HG03457 (cell line): ENCODE measurements around the gene USP35.
"Not testable (repeated sequence)": the region's sequence is repeated elsewhere in the genome, so short reads cannot be mapped to it uniquely, and the experiment has no call there.

ENCODE experiments used
- ATAC-seq: cut with Tn5 transposase; IDR thresholded peaks from one replicate; pipeline ENCODE4 v1.9.1; 2021; ENCODE audit warnings: moderate number of reproducible peaks; ENCODE audit not compliant: unreplicated experiment

The USP35 gene

DNA sequence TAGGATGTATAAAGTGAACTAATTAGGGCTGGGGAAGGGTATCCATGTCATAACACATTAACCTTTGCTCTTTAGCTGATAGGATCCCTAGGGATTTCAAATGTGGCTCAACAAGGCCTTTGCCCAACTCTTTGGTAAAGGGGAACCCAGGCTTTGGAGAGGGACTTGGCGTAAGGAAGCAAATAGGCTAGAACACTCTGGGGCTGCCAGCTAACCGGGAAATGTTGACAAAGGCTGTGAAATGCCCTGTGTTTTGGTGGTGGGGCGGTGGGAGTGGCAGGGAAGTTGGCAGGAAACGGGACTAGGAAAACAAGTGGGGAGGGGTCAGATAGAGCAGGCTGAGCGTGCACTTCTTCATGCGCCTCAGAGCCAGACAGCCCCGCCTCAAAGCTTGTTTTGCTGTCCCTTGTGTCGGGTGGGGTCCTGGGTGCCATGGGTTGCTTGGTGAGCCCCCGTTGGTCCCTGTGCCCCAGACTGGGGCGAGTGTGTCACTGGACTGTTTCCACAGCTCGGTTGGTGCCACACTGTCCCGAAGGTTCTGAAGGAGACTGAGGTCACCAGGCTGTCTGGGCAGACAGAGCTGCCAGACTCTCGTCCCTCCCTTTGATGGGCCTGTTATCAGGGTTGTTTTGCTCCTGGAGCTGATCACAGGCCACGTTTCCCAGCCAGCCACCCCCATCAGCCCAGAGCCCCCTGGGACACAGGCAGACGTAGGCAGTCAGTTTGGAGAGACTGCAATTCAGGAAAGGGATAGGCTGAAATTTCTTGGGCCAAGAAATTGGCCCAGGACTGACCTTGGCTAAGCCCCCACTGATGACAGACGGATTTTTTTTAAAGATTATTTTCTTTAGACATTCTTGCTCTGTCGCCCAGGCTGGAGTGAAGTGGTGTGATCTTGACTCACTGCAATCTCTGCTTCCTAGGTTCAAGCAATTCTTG lies 19.9 kb upstream of the USP35 start:
- no peak for ATAC-seq

DNA sequence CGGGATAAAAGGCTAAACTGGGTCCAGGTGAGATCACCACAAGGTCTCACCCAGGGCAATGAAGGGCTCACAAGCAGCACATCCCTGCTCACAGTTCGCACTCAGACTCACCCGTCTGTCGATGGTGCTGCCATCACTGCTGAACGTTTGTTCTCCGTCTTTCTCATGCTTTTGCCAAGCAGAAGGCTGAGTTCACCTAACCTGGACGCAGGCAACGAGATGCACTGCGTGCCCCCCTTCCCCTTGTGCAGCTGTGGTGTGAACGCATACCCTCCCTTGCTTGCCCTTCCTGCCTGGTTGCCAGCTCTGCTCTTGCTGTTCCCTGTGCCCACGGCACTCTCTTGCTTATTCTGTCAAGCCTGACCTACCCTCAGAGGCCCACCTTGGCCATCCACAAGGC lies 18.3 kb upstream of the USP35 start:
- ATAC-seq, result no peak

DNA sequence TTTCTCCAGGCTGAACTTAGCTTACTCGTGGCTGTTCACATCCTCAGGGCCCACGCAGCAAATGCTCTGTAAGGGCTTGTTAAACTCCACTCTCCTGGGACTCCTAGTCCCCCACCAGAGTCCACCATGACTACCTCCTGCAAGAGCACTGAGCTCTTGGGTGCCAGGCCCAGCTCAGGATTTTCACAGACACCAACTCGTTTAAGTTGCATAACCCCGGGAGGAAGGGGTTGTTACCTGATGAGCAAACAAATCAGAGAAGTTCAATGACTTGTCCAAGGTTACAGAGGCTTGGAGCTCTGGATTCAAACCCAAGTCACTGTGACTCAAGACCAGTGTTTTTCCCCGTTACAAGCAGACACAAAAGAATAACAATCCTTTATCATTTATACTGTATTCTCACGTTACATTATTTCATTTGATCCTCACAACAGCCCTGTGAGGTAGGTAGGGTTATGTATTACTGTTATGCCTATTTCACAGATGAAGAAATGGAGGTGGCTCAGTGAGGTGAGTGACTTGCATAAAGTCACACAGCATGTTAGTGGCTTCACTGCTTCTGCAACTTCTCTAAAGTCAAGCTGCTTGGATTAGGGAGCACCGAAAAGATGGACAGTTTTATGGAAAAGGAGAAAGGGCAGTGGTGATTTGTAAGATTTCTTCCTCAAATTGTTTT lies 17.7 kb upstream of the USP35 start:
- ATAC-seq, result no peak

DNA sequence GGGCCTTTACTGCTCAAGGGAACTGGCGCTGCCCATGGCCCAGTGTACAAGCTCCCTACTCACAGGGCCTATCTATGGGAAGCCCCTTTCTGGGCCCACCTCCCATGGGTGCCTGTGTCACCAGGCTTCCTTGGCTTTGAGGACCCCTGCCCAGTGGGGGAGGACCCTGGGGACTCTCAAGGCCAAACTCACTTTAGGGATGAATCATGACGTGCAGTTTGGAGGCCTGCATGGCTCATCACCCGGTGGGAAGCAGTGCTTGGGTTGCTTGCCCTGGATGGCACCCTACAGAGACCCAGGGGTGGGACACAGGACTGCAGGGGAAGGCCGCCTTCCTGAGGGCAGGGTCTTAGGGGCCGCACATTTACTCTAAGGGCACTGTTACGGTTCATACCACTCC lies 16.8 kb upstream of the USP35 start:
- no peak for ATAC-seq

DNA sequence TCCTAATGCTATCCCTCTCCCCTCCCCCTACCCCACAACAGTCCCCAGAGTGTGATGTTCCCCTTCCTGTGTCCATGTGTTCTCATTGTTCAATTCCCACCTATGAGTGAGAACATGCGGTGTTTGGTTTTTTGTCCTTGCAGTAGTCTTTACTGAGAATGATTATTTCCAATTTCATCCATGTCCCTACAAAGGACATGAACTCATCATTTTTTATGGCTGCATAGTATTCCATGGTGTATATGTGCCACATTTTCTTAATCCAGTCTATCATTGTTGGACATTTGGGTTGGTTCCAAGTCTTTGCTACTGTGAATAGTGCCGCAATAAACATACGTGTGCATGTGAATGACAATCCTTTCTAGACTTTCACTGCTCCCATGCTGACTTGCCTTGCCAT lies 12.9 kb upstream of the USP35 start:
- not testable (repeated sequence) for ATAC-seq

DNA sequence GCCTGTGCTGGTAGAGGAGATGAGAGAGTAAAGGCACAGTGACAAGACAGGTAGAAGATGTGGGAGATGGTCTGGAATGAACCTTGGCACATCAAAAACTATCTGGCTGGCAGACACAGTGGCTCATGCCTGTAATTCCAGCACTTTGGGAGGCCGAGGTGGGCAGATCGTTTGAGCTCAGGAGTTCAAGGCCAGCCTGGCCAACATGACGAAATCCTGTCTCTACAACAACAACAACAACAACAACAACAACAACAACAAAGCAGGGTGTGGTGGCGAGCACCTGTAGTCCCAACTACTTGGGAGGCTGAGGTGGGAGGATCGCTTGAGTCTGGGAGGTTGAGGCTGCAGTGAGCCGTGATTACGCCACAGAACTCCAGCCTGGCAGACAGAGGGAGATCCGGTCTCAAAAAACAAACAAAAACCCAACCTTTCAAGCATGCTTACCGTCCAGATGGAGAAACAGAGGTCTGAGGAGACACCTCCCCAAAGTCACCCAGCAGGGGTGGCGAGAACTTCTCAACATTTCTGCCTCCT lies 12.0 kb upstream of the USP35 start:
- ATAC-seq, result no peak

DNA sequence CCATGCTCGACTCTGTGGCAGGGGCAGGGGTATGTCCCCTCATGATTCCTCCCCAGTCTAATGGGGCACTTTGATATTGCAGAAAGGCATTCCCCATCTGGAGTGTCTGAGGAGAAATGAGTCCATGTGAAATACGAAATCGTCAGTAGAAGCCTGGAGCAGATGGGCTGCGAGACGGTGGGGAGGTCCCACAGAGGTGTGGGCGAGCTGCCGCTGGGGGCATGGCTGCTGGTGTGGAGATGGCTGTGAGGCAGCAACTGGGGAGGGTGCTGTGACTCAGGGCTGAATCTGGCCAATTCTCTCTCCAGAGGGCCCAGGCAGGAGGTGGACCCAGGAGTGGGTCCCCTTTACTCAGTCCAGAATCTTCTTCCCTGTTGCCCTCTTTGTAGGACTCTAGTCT lies 11.5 kb upstream of the USP35 start:
- no peak for ATAC-seq

DNA sequence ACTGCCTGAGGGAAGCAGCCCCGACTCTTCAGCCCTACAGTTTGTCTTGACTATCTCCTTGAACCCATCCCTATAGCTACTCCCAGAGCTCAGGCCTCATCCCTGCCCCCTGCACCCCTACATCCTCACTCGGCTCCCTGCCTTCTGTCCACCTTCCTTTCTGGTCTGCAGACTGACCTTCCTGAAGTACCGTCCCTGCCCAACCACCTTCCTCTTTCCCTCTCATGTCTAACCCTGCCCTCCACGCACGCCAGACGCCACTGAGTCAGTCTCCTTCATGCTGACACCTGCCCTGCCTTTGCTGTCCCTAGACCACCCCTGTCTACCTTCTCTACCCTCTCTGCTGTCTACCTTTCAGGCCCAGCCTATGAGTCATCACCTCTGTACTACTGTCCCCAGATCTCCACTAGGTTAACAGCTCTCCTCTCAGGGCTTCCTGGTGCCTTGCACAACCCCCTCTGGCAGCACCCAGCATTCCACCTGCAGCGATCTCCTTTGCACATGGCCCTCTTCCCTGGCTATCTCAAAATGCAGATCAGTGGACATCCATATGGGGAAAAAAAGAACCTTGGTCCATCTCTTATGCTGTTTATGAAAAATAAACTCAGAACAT lies 9.2 kb upstream of the USP35 start:
- ATAC-seq, result no peak

DNA sequence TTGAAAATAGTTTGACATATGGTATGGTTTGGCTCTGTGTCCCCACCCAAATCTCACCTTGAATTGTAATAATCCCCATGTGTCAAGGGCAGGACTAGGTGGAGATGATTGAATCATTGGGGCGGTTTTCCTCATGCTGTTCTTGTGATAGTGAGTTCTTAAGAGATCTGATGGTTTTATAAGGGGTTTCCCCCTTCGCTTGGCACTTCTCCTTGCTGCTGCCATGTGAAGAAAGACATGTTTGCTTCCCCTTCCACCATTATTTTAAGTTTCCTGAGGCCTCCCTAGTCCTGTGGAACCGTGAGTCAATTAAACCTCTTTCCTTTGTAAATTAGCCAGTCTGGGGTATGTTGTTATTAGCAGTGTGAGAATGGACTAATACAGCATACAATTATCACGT lies 8.0 kb upstream of the USP35 start:
- ATAC-seq, result no peak

DNA sequence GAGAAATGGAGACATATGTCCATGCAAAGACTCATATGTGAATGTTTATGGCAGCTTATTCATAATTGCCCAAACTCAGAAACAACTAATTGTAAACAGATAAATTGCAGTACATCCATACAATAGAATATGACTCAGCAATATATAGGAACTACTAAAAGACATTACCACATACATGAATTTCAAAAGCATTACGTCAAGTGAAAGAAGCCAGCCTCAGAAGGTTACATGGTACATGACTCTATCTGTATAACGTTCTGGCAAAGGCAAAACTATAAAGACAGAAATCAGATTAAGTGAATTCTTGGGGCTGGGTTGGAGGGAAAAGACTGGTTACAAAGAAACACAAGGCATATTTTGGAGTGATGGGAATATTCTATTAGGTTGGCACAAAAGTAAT lies 7.5 kb upstream of the USP35 start:
- no peak for ATAC-seq

DNA sequence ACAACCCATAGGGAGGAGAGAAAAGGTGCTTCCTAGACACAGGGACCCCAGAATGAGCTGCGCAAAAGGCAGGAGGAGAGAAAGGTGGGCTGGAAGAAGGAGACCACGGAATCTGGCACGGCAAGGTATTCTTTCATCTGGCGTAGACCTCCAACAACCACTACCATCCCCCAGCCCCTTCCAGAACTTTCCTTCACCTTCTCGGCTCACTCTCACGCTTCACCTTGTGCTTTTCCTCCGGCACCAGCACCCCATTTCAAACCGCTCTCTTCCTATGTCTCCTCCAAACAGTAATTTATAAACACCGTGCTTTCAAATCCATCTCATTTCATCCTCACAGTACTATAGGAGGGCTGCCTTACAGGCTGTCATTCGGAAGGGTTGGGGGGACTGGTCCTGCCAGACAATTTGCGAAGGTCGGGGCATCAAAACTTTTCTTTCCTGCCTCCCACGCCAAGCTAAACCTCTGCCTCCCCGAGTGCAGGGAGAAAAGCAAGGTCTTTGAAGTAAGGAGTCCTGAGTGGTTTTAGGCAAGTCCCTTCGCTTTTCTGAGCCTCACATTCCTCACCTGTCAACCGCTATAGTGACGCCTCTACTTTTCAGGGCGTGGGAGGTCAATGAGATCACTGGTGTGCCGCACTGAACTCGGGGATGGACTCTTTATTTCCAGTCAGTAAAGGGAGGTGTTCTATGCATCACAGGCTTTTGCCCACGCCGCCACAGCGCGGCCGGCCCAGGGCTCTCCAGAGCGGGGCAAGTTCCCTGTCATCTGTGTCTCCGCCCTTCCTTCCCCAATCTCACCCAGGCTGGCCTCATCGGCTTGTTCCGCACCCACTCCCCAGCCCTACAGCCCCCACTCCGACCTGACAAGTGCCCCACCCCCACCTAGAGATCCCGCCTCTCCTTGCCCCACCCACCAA lies 1.1 kb upstream of the USP35 start:
- ATAC-seq, result peak; percentile 15

DNA sequence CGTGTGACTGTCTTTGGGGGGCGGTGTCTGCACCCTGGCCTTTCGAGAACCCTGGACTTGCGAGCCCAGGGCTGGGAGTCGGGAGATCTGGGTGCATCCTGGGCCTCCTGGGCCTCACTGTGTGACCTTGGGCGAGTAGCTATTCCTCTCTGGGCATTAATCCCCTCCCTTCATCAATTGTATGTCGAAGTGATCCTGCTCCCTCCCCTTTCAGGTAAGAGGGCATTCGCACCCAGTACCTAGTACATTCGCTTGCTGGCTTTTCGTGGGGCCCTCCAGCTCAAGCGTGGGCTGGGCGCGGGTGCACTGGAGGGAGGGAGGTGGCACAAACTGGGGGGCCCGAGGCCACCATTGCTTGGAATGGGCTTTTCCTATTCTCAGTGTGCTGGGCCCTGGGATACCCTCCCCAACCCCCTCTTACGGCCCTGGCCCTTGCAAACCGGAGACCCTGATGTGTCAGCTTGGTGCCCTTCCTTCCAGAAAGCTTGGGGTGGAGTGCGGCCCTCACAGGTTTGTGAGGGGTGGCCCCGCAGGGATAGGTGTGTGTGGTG lies 530 bp downstream of the USP35 start:
- no peak for ATAC-seq

DNA sequence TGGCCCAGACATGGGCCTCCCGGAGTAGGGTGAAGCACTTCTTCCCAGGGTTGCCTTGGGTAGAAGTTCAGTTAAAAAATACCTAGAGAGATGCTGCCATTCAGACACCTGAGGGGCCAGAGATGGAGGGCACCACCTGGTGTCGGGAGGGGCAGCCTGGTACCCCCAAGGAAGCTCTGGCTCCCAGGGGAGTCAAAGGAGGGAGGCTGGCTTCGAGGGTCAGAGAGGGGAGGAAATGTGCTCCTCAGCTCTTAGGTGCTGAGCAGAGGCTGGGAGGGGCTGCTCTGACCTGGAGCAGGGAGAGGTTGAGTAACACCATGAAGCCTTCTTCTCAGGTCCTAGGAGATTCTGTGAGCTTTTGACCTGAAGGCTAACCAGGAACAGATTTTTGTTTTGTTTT lies 1.1 kb downstream of the USP35 start:
- no peak for ATAC-seq

DNA sequence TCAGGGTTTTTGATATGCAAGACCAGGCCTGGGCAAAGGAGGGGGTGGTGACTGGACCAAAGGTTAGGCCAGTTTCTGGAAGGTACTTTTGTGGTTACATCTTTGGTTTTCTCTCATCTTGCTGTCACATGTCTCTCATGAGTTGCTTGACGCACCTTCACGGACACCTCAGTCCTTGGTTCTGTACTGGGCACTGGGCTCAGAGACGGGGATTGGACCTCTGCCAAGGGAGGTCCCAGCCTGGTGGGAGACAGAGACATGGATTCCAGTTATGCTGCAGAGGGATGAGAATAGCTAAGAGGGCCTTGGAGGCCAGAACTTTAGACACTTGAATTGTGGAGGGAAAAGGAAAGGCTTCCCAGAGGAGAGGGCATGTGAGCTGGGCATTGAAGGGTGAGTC lies 1.7 kb downstream of the USP35 start:
- ATAC-seq, result no peak

DNA sequence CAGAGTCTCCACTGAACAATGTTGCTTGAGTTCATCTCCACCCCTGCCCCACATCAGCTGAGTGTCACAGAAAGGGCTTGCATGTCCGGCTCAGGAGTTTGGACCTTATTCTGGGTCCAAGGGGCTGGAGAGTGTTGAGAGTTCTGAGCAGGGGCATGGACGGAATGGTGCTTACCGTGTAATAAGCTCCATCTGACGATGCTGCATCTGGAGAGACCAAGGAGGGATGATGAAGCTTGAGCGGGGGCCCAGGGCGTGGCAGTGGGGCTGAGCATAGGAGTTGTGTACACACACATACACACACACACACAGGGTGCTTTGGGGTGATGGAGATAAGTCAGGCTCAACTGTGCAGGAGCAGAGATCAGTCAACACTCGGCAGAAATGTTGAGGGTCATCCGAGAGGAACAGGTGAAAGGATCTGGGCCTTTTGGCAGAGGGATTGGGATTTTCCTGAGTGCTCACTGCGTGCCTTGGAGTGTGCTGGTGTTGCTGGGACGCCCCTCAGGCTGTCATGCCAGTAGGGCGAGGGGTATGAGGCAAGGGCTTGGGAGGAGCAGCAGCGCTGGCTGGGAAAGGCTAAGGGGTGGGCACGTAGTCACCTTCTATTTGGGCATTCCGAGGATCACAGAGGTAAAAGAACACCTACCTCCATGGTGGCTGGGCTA lies 2.3 kb downstream of the USP35 start:
- ATAC-seq, result no peak

DNA sequence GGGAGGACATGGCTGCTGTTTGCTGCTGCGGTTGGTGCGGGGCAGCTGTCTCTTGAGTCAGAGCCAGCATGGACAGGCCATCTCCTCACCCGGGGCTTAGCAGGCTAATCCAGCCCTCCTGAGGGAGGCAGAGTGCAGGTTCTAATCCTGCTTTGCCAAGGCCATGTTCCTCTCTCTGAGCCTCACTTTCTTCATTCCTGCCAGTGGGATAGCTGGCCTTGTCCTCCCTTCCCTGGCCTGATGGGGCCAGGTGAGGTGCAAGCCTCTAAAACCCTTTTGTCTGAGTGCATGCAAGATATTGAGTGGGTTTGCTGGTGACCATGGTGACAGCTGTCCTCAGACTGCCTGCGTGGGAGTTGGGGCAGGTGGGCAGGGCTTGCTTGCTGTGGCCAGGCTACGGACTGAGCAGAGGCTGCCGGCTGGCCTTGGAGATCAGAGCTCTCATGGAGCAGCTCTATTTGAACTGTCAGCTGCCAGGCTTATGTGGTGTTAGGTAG lies 3.6 kb downstream of the USP35 start:
- ATAC-seq, result no peak

DNA sequence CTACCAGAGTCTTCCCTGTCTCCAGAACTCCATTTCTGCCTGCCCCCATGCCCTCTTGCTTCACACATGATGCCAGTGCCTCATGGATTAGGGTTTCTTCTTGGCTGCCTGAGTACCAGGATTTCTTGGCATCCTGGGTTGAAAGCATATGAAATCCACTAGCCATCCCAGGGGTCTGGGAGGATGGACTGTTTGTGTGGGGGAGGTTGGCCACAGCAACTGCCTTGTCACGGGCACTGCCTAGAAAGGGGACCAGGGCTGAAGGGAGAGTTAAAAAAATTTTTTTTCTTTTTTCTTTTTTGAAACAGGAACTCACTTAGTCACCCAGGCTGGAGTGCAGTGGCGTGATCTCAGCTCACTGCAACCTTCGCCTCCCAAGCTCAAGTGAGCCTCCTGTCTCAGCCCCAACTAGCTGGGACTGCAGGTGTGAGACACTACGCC lies 4.2 kb downstream of the USP35 start:
- ATAC-seq, result no peak

DNA sequence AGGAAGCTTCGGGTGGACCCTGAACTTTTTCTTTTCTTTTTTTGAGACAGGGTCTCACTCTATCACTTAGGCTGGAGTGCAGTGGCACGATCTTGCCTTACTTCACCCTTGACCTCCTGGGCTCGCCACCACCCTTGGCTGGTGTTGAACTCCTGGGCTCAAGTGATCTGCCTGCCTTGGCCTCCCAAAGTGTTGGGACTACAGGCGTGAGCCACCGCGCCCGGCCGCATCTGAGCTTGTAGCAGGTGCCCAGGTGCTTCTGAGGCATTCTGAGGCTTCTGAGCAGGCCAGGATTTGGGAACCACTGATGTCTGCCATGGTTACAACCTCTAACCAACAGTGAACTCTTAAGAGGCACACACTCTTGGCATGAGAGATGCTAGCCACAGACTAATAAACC lies 5.1 kb downstream of the USP35 start:
- no peak for ATAC-seq

DNA sequence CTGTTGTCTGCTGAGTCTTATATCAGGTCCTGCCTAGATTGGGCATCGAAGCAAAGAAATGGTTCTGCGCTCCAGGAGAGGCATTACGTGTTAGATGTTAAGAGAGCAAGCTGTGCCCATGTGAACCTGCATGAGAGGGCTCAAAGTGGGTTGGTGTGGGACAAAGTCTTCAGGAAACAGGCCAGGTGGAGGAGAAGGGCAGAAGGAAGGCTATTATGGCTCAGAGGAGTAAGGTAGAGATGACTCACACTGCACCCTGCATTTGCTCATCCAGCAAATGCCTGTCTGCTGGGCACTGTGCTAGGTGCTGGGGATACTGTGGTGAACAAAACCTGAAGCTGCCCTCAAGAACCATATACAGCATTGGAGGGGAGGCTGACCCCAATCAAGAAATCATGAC lies 5.8 kb downstream of the USP35 start:
- ATAC-seq, result no peak
